ENCODE measurements around the gene CYP2E1.
"Not testable (repeated sequence)": the region's sequence is repeated elsewhere in the genome, so short reads cannot be mapped to it uniquely, and the experiment has no call there.

Gene CYP2E1

DNA sequence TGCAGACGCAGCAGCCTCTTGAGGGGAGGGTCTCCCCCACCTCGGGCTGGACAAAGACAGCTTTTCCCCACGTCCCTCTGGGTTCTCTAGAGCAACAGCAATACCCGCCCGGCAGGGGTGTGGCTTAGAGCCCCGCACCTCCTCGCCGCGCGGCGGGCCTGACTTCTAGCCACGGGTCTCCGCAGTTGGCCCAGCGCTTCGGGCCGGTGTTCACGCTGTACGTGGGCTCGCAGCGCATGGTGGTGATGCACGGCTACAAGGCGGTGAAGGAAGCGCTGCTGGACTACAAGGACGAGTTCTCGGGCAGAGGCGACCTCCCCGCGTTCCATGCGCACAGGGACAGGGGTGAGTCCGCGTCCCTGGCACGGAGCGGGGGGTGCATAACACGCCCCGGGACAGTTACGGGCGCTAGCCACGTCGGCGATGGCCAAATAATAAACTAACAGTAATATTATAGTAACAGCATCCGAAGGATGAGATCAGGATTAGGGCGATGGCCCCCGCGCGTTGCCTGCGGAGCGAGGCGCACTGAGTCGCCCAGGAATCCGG is 1.2 kb downstream of the CYP2E1 start:
- no peak for DNase-seq (ENCODE audit: low read depth, low spot score)

DNA sequence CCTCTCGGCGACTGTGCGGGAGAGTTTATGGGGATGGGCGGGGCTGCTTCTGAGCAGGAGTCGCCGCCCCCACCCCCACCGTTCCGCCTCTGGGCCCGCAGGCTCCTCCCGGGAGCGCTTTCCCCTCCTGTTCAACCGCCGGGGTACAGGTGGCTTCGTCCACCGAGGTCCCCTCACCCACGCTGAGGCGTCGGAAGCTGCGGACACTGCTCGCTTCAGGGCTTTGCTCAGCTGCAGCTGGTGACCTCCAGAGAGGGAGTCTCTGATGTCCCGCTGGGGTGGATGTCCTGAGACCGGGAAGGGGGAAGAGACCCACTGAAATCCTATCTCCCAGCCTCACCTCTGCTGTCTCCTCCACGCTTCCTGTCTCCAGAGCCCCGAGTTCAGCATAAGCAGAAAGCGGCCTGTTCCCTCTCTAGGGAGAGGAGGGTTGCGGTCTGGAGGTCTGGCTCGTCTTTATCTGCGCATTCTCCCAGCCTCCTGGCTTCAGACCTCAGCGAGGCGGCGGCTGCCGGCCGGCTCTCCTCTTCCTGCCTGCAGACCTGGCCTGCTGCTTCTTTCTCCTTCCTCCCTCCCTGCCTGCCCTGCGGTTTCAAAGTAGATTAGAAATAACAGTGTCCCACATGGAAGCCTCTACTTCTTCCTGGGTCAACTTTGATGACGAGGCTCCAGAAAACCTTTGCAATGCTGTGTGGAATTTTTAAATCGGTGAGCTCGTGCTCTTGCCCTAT is 1.8 kb downstream of the CYP2E1 start:
- DNase-seq (ENCODE audit: low read depth, low spot score): no peak

DNA sequence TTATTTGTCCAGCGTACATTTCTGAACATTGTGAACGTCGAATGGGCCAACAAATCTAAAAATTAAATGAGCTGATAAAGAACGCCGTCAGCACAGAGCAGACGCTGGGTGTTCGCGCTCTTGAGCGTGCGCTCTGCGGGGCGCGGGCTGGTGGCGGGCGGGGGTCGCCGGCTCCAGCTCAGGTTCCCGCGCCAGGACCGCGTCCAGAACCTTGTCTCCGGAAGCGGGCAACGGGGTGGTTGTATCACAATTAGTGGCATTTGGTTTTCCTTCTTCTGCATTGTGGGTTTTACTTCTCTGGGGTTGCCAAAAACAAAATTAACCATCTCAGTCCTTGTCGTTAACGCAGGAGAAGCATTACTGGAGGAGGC is 2.4 kb downstream of the CYP2E1 start:
- no peak for DNase-seq (ENCODE audit: low read depth, low spot score)

DNA sequence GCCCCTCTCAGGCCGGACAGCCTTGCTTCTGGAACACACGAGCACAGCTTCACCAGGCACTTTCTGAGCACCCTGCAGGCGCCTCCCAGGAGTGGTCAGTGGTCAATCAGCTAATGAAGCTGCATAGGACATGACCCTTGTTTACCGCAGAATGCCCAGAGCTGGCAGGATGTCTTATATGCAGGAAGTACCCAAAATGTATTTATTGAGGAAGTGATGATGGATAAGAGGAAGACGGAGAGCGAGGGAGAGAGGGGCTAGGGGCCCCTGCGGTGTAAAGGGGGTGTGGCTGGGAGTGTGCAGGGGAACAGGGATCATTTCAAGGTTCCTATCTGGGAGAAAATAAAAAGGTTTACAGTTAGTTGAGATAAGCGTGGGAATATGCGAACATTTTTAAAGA is 3.3 kb downstream of the CYP2E1 start:
- no peak for DNase-seq (ENCODE audit: low read depth, low spot score)

DNA sequence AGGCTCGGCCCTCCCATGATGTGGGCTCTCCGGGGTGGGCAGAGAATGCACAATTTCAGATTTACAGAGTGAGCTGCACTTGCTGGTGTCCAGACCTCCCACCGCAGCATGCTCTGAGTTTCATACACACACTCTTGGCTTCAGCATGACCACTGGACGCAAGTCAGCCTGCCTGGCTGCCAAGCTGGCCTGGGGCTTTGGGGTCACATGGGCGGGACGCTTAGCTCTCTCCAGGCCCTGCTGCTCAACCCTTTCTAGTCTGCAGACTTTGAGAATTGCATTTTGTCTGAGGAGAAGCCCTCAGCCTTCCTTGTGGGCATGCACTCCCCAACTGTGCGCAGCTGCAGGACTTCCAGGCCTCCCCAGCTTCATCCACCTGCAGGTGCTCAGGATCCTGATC is 5.7 kb downstream of the CYP2E1 start:
- no peak for DNase-seq (ENCODE audit: low read depth, low spot score)

DNA sequence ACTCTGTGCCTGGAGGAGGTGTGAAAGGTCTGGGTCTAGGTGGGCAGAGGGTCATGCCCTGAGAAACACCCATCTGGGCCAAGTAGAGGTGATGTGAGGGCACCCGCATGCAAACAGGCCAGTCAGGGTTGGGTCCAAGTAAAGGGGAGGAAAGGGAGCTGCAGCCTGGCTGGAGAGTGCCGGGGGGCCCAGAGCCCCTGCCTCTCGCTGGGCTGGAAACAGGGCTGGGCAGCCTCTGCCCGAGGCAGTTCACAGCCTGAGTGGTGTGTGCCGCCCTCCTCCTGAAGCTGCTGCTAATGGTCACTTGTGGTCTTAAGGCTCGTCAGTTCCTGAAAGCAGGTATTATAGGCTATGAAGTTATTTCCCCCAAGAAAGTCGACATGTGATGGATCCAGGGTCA is 7.3 kb downstream of the CYP2E1 start:
- no peak for DNase-seq (ENCODE audit: low read depth, low spot score)

DNA sequence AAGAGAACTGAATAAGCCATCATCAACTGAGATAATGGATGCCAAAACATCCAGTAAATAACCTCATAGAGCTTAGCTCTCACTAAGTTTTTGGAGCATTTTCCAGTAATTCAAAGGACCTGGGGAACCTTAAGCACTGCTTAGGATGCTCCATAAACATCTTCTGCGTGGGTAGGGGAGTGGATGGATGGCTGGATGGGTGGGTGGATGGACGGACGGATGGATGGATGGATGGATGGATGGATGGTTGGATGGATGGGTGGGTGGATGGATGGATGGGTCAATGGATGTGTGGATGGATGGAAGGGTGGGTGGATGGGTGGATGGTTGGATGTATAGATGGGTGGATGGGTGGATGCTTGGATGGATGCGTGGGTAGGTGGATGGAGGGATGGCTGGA is 9.0 kb downstream of the CYP2E1 start:
- no peak for DNase-seq (ENCODE audit: low read depth, low spot score)

DNA sequence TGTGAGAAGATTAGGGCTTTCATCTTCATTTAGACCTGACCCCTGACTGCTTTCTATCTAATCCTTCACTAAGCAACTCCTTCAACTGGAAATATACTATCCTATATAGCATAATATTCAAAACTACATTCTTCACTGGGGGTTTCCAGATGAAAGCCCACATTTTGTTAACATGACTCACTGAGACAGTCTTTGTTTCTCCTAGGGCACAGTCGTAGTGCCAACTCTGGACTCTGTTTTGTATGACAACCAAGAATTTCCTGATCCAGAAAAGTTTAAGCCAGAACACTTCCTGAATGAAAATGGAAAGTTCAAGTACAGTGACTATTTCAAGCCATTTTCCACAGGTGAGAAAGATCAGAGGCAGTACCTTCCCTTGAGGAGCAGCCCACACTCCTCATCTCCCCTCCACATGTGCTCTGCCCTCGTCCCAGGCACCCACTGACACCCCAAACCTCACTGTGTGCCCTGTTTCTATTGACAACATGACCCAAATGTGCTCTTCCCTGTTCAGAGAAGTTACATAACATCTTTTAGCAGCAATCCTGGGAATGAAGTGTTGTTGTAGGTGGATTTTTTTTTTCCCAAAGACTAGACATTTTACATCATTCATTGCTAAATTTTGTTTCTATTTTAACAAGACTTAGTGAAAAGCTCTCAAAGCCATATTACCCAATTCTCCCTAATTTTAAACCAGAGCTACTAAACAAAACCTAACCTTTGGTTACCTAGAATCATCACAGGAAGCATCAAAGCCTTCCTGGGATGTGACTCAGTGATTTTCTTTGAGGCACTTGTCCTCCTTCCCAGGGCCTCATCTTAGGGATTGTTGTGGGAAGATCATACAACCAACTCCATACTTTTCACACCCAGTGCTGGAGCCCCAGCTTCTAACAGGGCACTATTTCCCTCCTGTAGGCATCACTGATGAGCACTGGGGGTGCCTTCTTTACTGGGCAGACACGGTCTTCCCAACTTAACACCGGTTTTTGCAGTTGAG is 10.7 kb downstream of the CYP2E1 start:
- DNase-seq (ENCODE audit: low read depth, low spot score): no peak

DNA sequence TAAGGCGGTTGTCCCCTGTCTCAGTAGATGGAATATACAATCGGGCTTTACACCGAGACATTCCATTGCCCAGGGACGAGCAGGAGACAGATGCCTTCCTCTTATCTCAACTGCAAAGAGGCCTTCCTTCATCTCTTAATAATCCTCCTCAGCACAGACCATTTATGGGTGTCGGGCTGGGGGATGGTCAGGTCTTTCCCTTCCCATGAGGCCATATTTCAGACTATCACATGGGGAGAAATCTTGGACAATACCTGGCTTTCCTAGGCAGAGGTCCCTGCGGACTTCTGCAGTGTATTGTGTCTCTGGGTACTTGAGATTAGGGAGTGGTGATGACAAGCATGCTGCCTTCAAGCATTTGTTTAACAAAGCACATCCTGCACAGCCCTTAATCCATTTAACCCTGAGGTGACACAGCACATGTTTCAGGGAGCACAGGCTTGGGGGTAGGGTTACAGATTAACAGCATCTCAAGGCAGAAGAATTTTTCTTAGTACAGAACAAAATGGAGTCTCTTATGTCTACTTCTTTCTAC is 14.3 kb downstream of the CYP2E1 start:
- DNase-seq (ENCODE audit: low read depth, low spot score): not testable (repeated sequence)

DNA sequence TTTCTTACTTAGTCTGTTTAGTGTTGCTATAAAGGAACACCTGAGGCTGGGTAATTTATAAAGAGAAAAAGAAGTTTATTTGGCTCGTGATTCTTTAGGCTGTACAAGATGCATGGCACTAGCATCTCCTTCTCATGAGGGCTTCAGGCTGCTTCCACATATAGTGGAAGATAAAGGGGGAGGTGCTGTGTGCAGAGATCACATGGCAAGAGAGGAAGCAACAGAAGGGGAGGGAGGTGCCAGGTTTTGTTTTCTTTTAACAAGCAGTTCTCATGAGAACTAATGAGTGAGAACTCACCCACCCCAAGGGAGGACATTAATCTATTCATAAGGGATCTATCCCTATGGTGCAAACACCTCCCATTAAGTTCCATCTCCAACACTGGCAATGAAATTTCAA is 17.3 kb downstream of the CYP2E1 start:
- no peak for DNase-seq (ENCODE audit: low read depth, low spot score)

DNA sequence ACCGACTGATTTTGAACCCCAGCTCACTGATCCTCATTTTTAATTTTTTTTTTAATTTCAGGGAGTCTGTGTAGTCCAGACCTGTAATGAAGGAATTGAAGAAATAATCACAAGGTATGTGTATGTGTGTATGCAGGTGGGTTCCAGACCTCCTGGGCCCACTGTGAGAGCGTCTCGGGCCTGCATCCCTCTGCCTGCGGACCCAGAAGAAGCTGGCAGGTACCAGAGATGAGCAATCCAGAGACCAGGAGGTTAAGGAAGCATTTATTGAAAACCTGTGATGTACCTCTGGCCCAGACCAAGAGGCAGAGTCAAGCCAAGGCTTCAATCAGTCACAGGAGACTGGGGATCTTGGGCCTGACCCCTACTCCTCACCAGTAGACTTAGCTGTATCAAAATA is 27.4 kb downstream of the CYP2E1 start:
- no peak for DNase-seq (ENCODE audit: low read depth, low spot score)

DNA sequence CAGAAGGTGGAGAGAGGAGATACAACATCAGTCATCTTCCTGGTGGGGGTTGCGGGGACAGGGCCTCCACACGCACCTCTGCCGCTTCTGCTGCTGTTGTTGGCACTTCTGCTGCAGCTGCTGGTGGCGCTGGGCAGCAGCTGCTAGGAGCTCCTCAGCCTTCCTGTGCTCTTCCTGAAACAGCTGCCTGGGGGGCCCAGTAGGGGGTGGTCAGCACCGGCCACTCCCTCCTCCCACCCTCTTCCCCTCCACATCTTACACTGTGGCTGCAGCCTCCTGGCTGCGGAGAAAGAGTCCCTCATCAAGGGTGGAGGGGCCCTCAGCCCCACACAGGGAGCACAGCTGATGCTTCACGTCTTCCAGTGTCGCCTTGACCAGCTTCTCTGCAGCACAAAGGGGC is 28.4 kb downstream of the CYP2E1 start:
- no peak for DNase-seq (ENCODE audit: low read depth, low spot score)

DNA sequence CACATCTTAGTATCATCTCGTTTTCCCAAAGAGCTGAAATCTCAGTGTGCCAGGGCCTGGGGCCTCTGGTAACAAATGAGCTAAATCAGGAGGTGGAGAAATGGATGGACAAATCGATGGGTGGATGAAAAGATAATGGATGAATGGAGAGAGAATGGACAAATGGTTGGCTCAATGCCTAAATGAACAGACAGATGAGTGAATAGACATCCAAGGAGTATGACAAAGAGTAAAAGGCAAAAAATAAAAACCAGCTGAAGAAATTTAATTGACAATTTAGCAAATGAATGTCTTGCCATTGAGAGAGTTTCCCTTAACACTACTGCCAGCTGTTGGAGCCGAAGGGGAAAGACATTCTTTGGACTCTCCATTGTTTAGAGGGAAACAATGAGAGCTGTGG is 30.2 kb downstream of the CYP2E1 start:
- DNase-seq (ENCODE audit: low read depth, low spot score): no peak

DNA sequence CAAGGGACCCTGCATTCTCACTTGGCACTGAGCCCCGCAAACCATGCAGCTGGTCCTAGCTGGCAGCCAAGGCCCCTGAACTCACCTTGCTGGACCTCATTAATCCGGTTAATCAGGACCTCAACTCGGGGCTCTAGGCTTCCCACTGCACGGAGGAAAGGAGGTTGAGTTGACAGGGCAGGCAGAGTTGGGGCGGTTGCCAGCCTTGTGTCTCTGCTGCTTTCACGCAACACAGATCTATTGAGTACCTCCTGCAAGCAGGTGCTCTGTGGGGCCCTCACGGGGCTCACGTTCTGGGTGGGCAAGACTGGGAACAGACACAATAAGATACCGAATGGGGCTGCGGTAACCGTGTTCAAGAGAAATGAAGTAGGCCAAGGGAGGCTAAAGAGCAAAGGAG is 32.1 kb downstream of the CYP2E1 start:
- DNase-seq (ENCODE audit: low read depth, low spot score): no peak

DNA sequence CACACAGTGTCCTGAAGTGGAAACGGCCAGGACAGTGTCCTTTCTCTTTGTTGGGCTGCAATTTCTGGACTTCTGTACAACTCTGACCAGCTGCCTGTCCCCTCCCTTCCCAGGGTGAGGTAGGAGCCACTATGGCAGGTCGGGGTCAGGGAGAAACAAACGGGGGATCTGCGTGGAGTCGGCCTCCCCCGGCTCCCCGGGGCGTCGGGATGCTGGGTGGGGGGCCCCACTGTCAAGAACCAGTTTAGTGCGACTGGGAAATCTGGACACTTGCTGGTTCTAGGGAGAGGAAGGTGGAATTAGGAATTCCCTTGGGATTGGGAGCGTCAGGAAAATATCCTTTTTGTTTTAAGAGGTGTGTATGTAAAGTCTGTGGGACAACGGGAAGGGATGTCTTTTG is 37.7 kb downstream of the CYP2E1 start:
- DNase-seq (ENCODE audit: low read depth, low spot score): no peak

DNA sequence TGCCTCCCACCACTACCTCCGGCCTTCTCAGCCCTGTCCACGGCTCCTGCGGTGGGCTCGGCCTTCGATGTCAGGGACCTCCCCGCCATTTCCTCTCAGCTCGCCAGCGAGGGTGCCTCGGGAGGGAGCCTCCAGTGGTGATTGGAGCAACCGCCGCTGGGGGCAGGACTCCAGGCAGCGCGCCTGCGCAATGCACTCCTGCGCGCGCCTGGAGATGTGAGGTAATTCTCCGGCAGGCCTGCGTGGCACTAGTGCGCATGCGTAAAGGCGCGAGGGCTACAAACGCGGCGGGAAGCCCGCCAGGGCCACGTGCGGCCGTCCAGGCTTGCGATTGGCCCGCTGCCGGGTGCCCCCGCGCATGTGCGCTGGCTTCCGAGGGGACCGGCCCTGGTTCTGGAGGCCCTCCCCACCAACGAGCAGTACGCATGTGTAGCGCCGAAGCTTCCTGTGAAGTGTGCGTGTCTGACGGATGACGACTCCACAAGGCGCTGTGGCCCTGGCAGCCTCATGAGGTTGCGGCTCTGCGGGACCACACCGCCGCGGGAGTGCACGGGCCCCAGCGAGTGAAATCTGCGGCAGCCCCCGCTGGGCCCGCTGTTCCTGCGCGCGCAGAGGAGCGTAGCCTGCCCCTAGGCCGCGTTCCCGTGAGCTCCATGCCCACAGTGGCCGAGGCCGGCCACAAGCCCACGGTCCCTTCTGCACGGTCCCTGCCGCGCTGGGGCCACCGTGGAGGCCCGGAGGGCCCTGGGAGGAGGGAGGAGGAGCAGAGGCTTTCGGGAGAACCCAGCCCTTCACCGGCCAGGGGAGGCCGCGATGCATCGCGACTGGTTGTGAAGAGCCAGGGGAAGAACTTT is 38.5 kb downstream of the CYP2E1 start, which contains the start of gene SYCE1:
TSS of gene SYCE1 (minus strand) at position 143 of the 854 bp plus-strand sequence. CDS start at position 89, 54 bp downstream.
- DNase-seq (ENCODE audit: low read depth, low spot score): no peak

DNA sequence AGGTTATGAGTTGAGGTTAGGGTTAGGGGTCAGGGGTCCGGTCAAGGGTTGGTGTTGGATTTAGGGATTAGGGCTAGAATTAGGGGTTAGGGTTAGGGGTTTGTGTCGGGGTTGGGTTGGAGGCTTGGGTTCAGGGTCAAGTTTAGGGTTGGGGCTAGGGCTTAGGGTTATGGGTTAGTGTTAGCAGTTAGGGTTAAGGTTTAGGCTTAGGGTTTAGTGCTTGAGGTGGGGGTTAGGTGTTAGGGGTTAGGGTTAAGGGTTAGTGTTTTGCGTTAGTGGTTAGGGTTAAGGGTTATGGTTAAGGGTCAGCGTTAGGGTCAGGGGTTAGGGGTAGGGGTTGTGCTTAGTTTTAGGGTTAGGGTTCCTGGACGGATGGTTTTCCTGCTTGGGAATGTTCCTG is 40.0 kb downstream of the CYP2E1 start:
- no peak for DNase-seq (ENCODE audit: low read depth, low spot score)

DNA sequence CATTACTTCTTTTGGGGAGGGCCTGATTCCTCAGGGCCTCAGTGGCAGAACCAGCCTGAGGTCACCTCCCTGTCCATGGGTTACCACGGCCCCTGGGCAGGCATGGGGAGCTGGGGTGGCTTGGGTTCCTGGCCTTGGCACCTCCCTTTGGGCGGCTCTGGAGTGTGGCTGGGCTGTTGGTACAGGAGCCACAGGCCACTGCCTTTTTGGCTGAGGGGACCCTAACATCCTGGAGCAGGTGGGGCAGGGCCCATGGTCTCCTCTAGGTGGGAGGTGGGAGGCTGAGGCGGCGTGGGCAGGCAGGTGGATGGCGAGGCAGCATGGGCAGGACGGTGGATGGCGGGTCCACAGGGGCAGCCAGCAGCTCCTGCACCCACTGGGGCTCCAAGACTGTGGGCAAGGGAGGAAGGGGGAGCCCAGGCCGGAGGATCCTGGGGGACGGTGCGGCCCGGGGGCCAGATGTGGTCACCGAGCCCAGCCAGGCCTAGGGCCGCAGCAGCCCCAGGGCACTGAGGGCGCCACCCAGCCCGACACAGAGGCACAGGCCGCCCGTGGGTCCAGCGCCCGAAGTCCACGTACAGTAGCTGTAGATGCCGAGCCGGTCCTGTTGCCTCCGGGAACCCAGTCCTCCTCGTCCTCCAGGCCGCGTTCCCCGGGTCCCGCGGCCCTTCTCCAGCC is 40.6 kb downstream of the CYP2E1 start:
- no peak for DNase-seq (ENCODE audit: low read depth, low spot score)

DNA sequence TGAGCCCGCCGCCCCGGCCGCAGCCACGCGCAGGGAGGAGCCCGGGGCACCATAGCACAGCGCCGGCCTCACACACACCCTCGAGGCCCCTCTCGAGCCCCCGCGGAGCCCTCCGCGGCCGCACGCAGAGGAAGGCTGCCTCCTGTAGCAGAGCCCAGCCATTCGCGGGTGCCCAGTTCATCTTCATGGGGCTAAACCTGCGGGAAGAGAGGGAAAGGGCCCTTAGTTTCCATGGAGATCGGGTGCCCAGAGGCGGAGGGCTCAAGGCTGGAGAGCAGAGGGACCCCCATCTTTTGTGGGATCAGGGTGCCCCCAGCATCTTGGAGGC is 41.1 kb downstream of the CYP2E1 start:
- DNase-seq (ENCODE audit: low read depth, low spot score): no peak

DNA sequence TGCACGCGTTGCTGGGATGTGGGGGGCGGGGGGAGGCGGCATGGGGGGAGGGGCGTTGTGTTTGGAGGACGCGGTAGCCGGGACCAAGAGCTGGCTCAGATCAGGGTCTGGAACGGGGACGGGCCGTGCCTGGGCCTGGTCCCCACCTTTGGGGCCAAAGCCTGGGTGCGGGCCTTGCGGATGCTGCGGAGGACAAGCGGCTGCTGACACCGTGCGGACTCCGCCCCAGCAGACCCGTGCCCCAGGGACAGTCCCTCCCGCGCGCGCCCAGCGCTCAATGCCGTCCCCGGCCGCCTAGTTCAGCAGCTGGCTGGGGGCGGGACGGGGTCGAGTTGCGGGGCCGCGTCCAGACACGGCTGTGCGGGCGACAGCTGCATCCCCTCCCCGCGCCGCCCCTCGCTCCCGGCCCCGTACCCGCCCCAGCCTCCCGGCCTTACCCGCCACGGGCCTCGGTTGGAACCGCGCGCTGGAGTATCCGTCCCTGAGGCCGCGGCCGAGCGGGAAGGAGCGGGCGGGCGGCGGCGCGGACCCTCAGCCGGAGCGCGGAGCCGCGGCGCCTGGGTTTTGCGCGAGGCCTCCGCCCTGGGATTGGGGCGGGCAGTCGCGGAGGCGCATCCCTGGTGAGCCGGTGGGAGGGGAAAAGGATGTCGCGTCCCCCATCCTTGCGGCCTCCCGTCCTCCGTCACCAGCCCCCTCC is 41.8 kb downstream of the CYP2E1 start:
- not testable (repeated sequence) for DNase-seq (ENCODE audit: low read depth, low spot score)
